Endometrium (tissue), 2 donors: ENCODE measurements around the gene ANTXR2.
A peak's percentile ranks its signal among the peaks of the same experiment; 100 is the strongest.
"Not testable (repeated sequence)": the region's sequence is repeated elsewhere in the genome, so short reads cannot be mapped to it uniquely, and the experiment has no call there.

Experiments
- FAIRE-seq: peaks from 2 replicates; lab custom pipeline; 2012; peaks lifted over from hg19 to GRCh38; lab: Jason Lieb, UNC
- donor health status: control.
- donor health status: control.

ANTXR2 gene

GRCh38 chr4:80017125-80017854, 55.7 kb downstream of the ANTXR2 start:
- no peak for FAIRE-seq

GRCh38 chr4:80016506-80016905, 56.5 kb downstream of the ANTXR2 start:
- no peak for FAIRE-seq

- no peak for FAIRE-seq
Measured at GRCh38 chr4:80015407-80016189, 57.4 kb downstream of the ANTXR2 start.

GRCh38 chr4:80014531-80014930, 58.5 kb downstream of the ANTXR2 start:
- no peak for FAIRE-seq

- FAIRE-seq = no peak
Measured at GRCh38 chr4:80012291-80012690, 60.7 kb downstream of the ANTXR2 start.

GRCh38 chr4:80011636-80012236, 61.3 kb downstream of the ANTXR2 start:
- FAIRE-seq = peak; percentile 31

GRCh38 chr4:80010316-80010715, 62.7 kb downstream of the ANTXR2 start:
- FAIRE-seq = no peak

GRCh38 chr4:80009806-80010205, 63.2 kb downstream of the ANTXR2 start:
- FAIRE-seq = peak; percentile 85

GRCh38 chr4:80008971-80009370, 64.1 kb downstream of the ANTXR2 start:
- no peak for FAIRE-seq

GRCh38 chr4:80008351-80008750, 64.7 kb downstream of the ANTXR2 start:
- peak; percentile 8 for FAIRE-seq

- FAIRE-seq = no peak
Measured at GRCh38 chr4:80007745-80008149, 65.3 kb downstream of the ANTXR2 start.

- FAIRE-seq = no peak
Measured at GRCh38 chr4:80006935-80007744, 65.9 kb downstream of the ANTXR2 start.

GRCh38 chr4:80005863-80006262, 67.2 kb downstream of the ANTXR2 start:
- no peak for FAIRE-seq

- FAIRE-seq = no peak
Measured at GRCh38 chr4:80004319-80004718, 68.7 kb downstream of the ANTXR2 start.

GRCh38 chr4:80002559-80002958, 70.5 kb downstream of the ANTXR2 start:
- not testable (repeated sequence) for FAIRE-seq

GRCh38 chr4:79999048-79999447, 74.0 kb downstream of the ANTXR2 start:
- not testable (repeated sequence) for FAIRE-seq

- no peak for FAIRE-seq
Measured at GRCh38 chr4:79998201-79998600, 74.8 kb downstream of the ANTXR2 start.

GRCh38 chr4:79996851-79997250, 76.2 kb downstream of the ANTXR2 start:
- no peak for FAIRE-seq

- no peak for FAIRE-seq
Measured at GRCh38 chr4:79993476-79993875, 79.6 kb downstream of the ANTXR2 start.

- FAIRE-seq = no peak
Measured at GRCh38 chr4:79991601-79992000, 81.4 kb downstream of the ANTXR2 start.

- FAIRE-seq = not testable (repeated sequence)
Measured at GRCh38 chr4:79991100-79991499, 81.9 kb downstream of the ANTXR2 start.

- FAIRE-seq = no peak
Measured at GRCh38 chr4:79987401-79987800, 85.6 kb downstream of the ANTXR2 start.
